GM12878 (cell line): ENCODE results near the gene ANKRD44. TPM values are rescaled to one million over a fixed set of nuclear protein-coding genes. Genes with fewer than 3 reads are reported as not detected.

Experiments
- ATAC-seq: fragments of 200-7000 bp; cut with Tn5 transposase; 3 replicates; pipeline ENCODE4 v1.9.1; 2020; ENCODE audit warnings: mild to moderate bottlenecking, moderate library complexity
- BruUV-seq: library from RNA; stranded (reverse); fragments of 400-500 nt; replicated peaks from 2 replicates; lab custom pipeline; 2021; lab: Mats Ljungman, UMichigan
- CTCF ChIA-PET: fragments of 300-600 bp; sonication (Branson Sonifier 250); formaldehyde crosslinking; extraction: SDS; loops from one replicate; lab custom pipeline; 2021; ENCODE audit warnings: inconsistent platforms; lab: Yijun Ruan, JAX
- POLR2A ChIA-PET: fragments of 350-600 bp; formaldehyde crosslinking; extraction: SDS; loops from one replicate; lab custom pipeline; 2021; ENCODE audit warnings: inconsistent platforms; lab: Charles Lee
- RAD21 ChIA-PET: fragments of 300-600 bp; sonication (Branson Sonifier 250); formaldehyde crosslinking; loops from one replicate; lab custom pipeline; 2023; ENCODE audit warnings: antibody characterized with exemption; ENCODE audit not compliant: unreplicated experiment; lab: Charles Lee
- SMC1A ChIA-PET: fragments of 300-600 bp; sonication (Branson Sonifier 250); formaldehyde crosslinking; loops from one replicate; lab custom pipeline; 2023; ENCODE audit not compliant: unreplicated experiment, uncharacterized antibody; lab: Charles Lee
- DNase-seq: peaks from one replicate; pipeline ENCODE4 v3.0.0-alpha.2; 2011; ENCODE audit warnings: low read depth, low spot score
- FAIRE-seq: peaks from 3 replicates; lab custom pipeline; 2011; peaks lifted over from hg19 to GRCh38; lab: Jason Lieb, UNC
- H2AFZ ChIP-seq: 2 replicates; pipeline ENCODE4 v1.6.0; 2011; ENCODE audit warnings: low read depth, low read length, control low read depth; ENCODE audit not compliant: control insufficient read depth
- H3K27ac ChIP-seq: 2 replicates; pipeline ENCODE4 v1.5.1; 2011; ENCODE audit warnings: control low read depth; ENCODE audit not compliant: control insufficient read depth, insufficient read depth
- H3K27me3 ChIP-seq, 2 experiments: replicated peaks in 1 of 2; 2 replicates each; pipeline versions ENCODE4 v1.6.0 to v1.6.1; 2011; ENCODE audit warnings: low read length in 1 of 2; ENCODE audit not compliant: control insufficient read depth in 2 of 2, insufficient read depth in 2 of 2
- H3K36me3 ChIP-seq, 2 experiments: 2 replicates each; pipeline ENCODE4 v1.5.1; 2011; ENCODE audit warnings: low read length in 1 of 2; ENCODE audit not compliant: control insufficient read depth in 2 of 2, insufficient read depth in 2 of 2
- H3K4me1 ChIP-seq: 2 replicates; pipeline ENCODE4 v1.6.1; 2011; ENCODE audit warnings: mild to moderate bottlenecking, low read length, moderate library complexity, mixed read lengths; ENCODE audit not compliant: control insufficient read depth, insufficient read depth
- H3K4me2 ChIP-seq: 2 replicates; pipeline ENCODE4 v1.6.0; 2011; ENCODE audit warnings: control low read depth; ENCODE audit not compliant: control insufficient read depth, insufficient read depth
- H3K4me3 ChIP-seq: fragments of 200-600 bp; sonication (generic); 2 replicates; pipeline ENCODE4 v1.5.1; 2016
- H3K79me2 ChIP-seq: 2 replicates; pipeline ENCODE4 v1.6.0; 2011; ENCODE audit warnings: low read length; ENCODE audit not compliant: control insufficient read depth, insufficient read depth
- H3K9ac ChIP-seq: 2 replicates; pipeline ENCODE4 v1.8.0; 2011; ENCODE audit warnings: low read length, control low read depth, mixed read lengths; ENCODE audit not compliant: control insufficient read depth, insufficient read depth
- H3K9me3 ChIP-seq: replicated peaks from 3 replicates; pipeline ENCODE4 v1.5.1; 2011; ENCODE audit warnings: mild to moderate bottlenecking, low read length; ENCODE audit not compliant: control insufficient read depth, insufficient read depth
- H4K20me1 ChIP-seq: 2 replicates; pipeline ENCODE4 v1.6.0; 2011; ENCODE audit not compliant: control insufficient read depth, insufficient read depth
- BCL11A ChIP-seq: IDR thresholded peaks from 2 replicates; pipeline ENCODE4 v1.6.1; 2011; ENCODE audit warnings: low read depth, low read length
- BHLHE40 ChIP-seq, 2 experiments: fragments of 450-650 bp in 1 of 2; IDR thresholded peaks; 2 replicates each; pipeline ENCODE4 v1.6.1; 2011 to 2017; ENCODE audit warnings: low read depth in 2 of 2, borderline replicate concordance in 1 of 2, improper control_type of control experiment in 1 of 2, low read length in 1 of 2, mild to moderate bottlenecking in 1 of 2
- CHD2 ChIP-seq: IDR thresholded peaks from 2 replicates; pipeline ENCODE4 v1.6.1; 2011; ENCODE audit warnings: low read depth, low read length, improper control_type of control experiment, borderline replicate concordance
- CREB1 ChIP-seq: IDR thresholded peaks from 2 replicates; pipeline ENCODE4 v1.6.1; 2012; ENCODE audit warnings: low read depth, mild to moderate bottlenecking, inconsistent platforms
- EZH2 ChIP-seq: IDR thresholded peaks from 2 replicates; pipeline ENCODE4 v1.6.1; 2012; ENCODE audit warnings: low read depth, mild to moderate bottlenecking, control low read depth, inconsistent platforms, low read length, borderline replicate concordance; ENCODE audit not compliant: control insufficient read depth
- IRF4 ChIP-seq: IDR thresholded peaks from 2 replicates; pipeline ENCODE4 v1.6.1; 2011; ENCODE audit warnings: low read depth, low read length
- JUNB ChIP-seq: IDR thresholded peaks from 2 replicates; pipeline ENCODE4 v1.6.1; 2016; ENCODE audit warnings: antibody characterized with exemption, mild to moderate bottlenecking
- JUND ChIP-seq: IDR thresholded peaks from 2 replicates; pipeline ENCODE4 v1.6.1; 2012; ENCODE audit warnings: low read depth, mild to moderate bottlenecking, low read length, improper control_type of control experiment, moderate library complexity
- MXI1 ChIP-seq: fragments of 150-350 bp; IDR thresholded peaks from 2 replicates; pipeline ENCODE4 v1.6.1; 2011; ENCODE audit warnings: low read depth, mild to moderate bottlenecking, inconsistent platforms, low read length, improper control_type of control experiment
- PAX5 ChIP-seq: IDR thresholded peaks from 2 replicates; pipeline ENCODE4 v1.6.1; 2011; ENCODE audit warnings: low read depth, low read length, borderline replicate concordance
- POLR2AphosphoS5 ChIP-seq: IDR thresholded peaks from 2 replicates; pipeline ENCODE4 v1.6.1; 2011; ENCODE audit warnings: mild to moderate bottlenecking, low read length, inconsistent platforms
- RFX5 ChIP-seq: IDR thresholded peaks from 2 replicates; pipeline ENCODE4 v1.6.1; 2011; ENCODE audit warnings: low read depth, low read length, improper control_type of control experiment
- SMC3 ChIP-seq: IDR thresholded peaks from 2 replicates; pipeline ENCODE4 v1.6.1; 2011; ENCODE audit warnings: low read length, improper control_type of control experiment, borderline replicate concordance
- SP1 ChIP-seq: IDR thresholded peaks from one replicate; pipeline ENCODE4 v1.6.1; 2011; ENCODE audit warnings: low read depth, low read length
- YBX1 ChIP-seq: fragments of 450-650 bp; IDR thresholded peaks from 2 replicates; pipeline ENCODE4 v1.6.1; 2016; ENCODE audit warnings: antibody characterized with exemption
- ZNF207 ChIP-seq: fragments of 450-650 bp; IDR thresholded peaks from 2 replicates; pipeline ENCODE4 v1.6.1; 2014; ENCODE audit warnings: antibody characterized with exemption, mild to moderate bottlenecking, borderline replicate concordance
- WGBS: methylation state at CpG from one replicate; pipeline ENCODE4 v1.1.6; 2016; ENCODE audit warnings: low lambda C conversion rate; ENCODE audit not compliant: insufficient replicate concordance, insufficient coverage; ENCODE audit errors: missing lambda C conversion rate; 5-methylcytosine and 5-hydroxymethylcytosine counted together
- in situ Hi-C: fragments of 300-500 bp; cut with MboI; formaldehyde crosslinking; loops from 9 replicates; pipeline ENCODE4 v1.14.3; 2018; ENCODE audit warnings: mixed read lengths
- intact Hi-C: fragments of 100-400 bp; cut with micrococcal nuclease; formaldehyde crosslinking; loops from one replicate; pipeline ENCODE4 v1.14.2; 2022; ENCODE audit not compliant: unreplicated experiment
- polyA plus RNA-seq, 11 experiments: library from polyadenylated mRNA; depleted of rRNA in 4 of 11; unstranded in 6 of 11; stranded (reverse) in 5 of 11; fragments of >200 nt; fragmentation: Nextera tagmentation in 4 of 11; fragmentation: Illumina TruSeq in 1 of 11; extraction: Ambion mirVana in 4 of 11; extraction: Trizol in 1 of 11; gene quantifications; 1 replicate in 1 of 11; 2 replicates in 10 of 11; pipeline versions ENCODE4 v1.2.1 to v1.2.3, GENCODE V29; 2011 to 2016; ENCODE audit warnings: inconsistent platforms in 2 of 11, missing spikeins in 2 of 11, low read depth in 1 of 11
- total RNA-seq, 4 experiments: library from RNA; depleted of rRNA in 3 of 4; stranded (reverse); fragments of >200 nt in 3 of 4; fragmentation: Illumina TruSeq in 1 of 4; extraction: Trizol in 1 of 4; gene quantifications; 2 replicates each; pipeline versions ENCODE4 v1.2.1 to v1.2.3, GENCODE V29; 2013 to 2021
- TF ChIP-seq, protein P1 (sequence below): IDR thresholded peaks from 2 replicates; pipeline ENCODE4 v1.6.1; 2011; ENCODE audit warnings: low read depth, mild to moderate bottlenecking, low read length, moderate library complexity, borderline replicate concordance; ENCODE audit errors: extremely low read depth
- TF ChIP-seq, protein P2 (sequence below): fragments of 150-350 bp; IDR thresholded peaks from 2 replicates; pipeline ENCODE4 v1.6.1; 2014; ENCODE audit warnings: mild to moderate bottlenecking, low read depth, low read length
- TF ChIP-seq, protein P3 (sequence below): fragments of 450-650 bp; formaldehyde crosslinking; IDR thresholded peaks from 2 replicates; pipeline ENCODE4 v1.4.0; 2020; ENCODE audit warnings: mild to moderate bottlenecking, moderate library complexity

Gene ANKRD44
- total and polyA plus RNA-seq, 10 of the 15 experiments (the other 5 are each of a cell fraction or from before 2014, with no cell fraction given), result 19.1 to 99.1 (median 59.6) TPM

DNA sequence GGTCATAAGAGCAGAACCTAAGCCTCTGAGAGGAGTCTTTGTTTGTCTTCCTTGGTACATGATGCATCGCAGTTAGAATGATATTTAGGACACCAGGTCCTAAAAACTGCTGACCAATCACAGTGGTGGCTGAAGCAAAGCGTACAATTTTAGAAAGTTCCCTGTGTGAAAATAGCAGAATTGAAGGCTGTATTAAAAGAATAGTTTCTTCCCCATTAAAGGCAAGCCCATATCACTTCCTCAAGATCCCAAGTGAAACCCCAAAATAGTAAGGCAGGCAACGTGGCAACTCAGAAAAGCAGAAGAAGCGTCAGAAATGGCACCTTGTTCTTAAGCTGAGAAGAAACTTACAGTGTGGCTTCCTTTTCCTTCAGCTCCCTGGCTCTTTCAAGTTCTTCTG, 229.3 kb downstream of the ANKRD44 start:
- intact Hi-C loops, result no loop called here
- no peaks in the 10 kb centered on the region for H3K79me2 ChIP-seq
- no peaks in the 10 kb centered on the region; the same call in 2 of the 3 replicates for H3K9me3 ChIP-seq
- no peaks in the 10 kb centered on the region; the same call in 1 of the 2 replicates for H4K20me1 ChIP-seq
- SMC1A ChIA-PET, result interaction anchor here (0.6 to 1.4 kb wide), 3 partner anchors 9 to 153 kb away, joined by 3 to 4 read pairs (median 3); no protein-coding TSS in a partner anchor
- no TSS peak for BruUV-seq
- no peak overlapping the region for H3K4me3 ChIP-seq
- H3K4me1 ChIP-seq, result no peaks in the 10 kb centered on the region
- WGBS, result 76% methylated on average over 4 of the region's 4 CpGs
- no peak overlapping the region for H3K27ac ChIP-seq
- no peak overlapping the region for H3K9ac ChIP-seq
- FAIRE-seq (no peak), DNase-seq (no peak), ATAC-seq (no peak)
- in situ Hi-C loops, result no loop called here
- no peak overlapping the region for H3K4me2 ChIP-seq
- CTCF ChIA-PET, result interaction anchor here (0.8 to 2.1 kb wide), 2 partner anchors 32 to 111 kb away, joined by 3 to 8 read pairs; no protein-coding TSS in a partner anchor
- H2AFZ ChIP-seq, result no peak overlapping the region
- RAD21 ChIA-PET, result no interaction called here
- POLR2A ChIA-PET, result no interaction called here
- H3K27me3 ChIP-seq, result no peaks in the 10 kb centered on the region
- H3K36me3 ChIP-seq, result peaks cover 3 to 37% of the 10 kb centered on the region in 2 experiments; a peak in 3 of 4 replicates
- no peak for TF ChIP-seq CREB1
- TF ChIP-seq ZNF207, result no peak
- no peak for TF ChIP-seq RFX5
- TF ChIP-seq, protein P1, sequence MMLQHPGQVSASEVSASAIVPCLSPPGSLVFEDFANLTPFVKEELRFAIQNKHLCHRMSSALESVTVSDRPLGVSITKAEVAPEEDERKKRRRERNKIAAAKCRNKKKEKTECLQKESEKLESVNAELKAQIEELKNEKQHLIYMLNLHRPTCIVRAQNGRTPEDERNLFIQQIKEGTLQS, result no peak
- no peak for TF ChIP-seq CHD2
- TF ChIP-seq, protein P2, sequence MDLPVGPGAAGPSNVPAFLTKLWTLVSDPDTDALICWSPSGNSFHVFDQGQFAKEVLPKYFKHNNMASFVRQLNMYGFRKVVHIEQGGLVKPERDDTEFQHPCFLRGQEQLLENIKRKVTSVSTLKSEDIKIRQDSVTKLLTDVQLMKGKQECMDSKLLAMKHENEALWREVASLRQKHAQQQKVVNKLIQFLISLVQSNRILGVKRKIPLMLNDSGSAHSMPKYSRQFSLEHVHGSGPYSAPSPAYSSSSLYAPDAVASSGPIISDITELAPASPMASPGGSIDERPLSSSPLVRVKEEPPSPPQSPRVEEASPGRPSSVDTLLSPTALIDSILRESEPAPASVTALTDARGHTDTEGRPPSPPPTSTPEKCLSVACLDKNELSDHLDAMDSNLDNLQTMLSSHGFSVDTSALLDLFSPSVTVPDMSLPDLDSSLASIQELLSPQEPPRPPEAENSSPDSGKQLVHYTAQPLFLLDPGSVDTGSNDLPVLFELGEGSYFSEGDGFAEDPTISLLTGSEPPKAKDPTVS, result no peak
- TF ChIP-seq PAX5, result no peak
- TF ChIP-seq, protein P3, sequence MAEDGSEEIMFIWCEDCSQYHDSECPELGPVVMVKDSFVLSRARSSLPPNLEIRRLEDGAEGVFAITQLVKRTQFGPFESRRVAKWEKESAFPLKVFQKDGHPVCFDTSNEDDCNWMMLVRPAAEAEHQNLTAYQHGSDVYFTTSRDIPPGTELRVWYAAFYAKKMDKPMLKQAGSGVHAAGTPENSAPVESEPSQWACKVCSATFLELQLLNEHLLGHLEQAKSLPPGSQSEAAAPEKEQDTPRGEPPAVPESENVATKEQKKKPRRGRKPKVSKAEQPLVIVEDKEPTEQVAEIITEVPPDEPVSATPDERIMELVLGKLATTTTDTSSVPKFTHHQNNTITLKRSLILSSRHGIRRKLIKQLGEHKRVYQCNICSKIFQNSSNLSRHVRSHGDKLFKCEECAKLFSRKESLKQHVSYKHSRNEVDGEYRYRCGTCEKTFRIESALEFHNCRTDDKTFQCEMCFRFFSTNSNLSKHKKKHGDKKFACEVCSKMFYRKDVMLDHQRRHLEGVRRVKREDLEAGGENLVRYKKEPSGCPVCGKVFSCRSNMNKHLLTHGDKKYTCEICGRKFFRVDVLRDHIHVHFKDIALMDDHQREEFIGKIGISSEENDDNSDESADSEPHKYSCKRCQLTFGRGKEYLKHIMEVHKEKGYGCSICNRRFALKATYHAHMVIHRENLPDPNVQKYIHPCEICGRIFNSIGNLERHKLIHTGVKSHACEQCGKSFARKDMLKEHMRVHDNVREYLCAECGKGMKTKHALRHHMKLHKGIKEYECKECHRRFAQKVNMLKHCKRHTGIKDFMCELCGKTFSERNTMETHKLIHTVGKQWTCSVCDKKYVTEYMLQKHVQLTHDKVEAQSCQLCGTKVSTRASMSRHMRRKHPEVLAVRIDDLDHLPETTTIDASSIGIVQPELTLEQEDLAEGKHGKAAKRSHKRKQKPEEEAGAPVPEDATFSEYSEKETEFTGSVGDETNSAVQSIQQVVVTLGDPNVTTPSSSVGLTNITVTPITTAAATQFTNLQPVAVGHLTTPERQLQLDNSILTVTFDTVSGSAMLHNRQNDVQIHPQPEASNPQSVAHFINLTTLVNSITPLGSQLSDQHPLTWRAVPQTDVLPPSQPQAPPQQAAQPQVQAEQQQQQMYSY, result no peak
- TF ChIP-seq JUNB, result no peak
- TF ChIP-seq BCL11A, result no peak
- no peak for TF ChIP-seq EZH2
- TF ChIP-seq MXI1, result no peak
- TF ChIP-seq SP1, result no peak
- no peak for TF ChIP-seq BHLHE40 (IDR thresholded peaks at IDR 0.05; ENCODE audit: borderline replicate concordance in 1 of 2, low read depth in 2 of 2, low read length in 1 of 2)
- TF ChIP-seq JUND, result no peak
- no peak for TF ChIP-seq POLR2AphosphoS5
- no peak for TF ChIP-seq YBX1
- no peak for TF ChIP-seq IRF4
- no peak for TF ChIP-seq SMC3
